ENCODE results near the gene DDX20. TPM values are rescaled to one million over a fixed set of nuclear protein-coding genes. Genes with fewer than 3 reads are reported as not detected.

DDX20 gene
- total RNA-seq, 6 donors from 2014 or later: 7.9 to 18.5 (median 9.2) TPM

DNA sequence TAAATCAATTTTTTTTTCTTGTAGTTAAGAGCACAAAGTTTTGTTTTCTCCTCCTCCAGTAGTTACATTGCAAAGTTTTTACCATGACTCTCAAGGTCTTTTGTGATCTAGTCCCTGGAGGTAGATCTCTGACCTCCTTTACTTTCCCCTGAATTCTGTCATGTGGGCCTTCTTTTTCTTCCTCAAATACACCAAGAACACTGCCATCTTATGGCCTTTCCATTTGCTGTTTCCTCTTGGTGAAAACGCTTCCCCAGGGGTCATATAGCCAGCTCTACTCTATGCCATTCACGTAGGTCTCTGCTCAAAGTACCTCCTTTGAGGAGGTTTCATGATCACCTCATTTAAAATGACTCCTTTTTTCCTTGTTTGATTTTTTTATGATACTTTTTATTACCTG lies 2.7 kb downstream of the DDX20 start:
- Histone ChIP-seq H3K9me3 (no peaks in the 10 kb centered on the region), H3K4me1 (peaks cover 12 to 28% (median 13%) of the 10 kb centered on the region in 4 donors), H3K27ac (no peak overlapping the region), H3K4me3 (no peak overlapping the region), H3K36me3 (peaks cover 10 to 54% (median 19%) of the 10 kb centered on the region in 4 donors), H3K27me3 (no peaks in the 10 kb centered on the region)
- no peak for DNase-seq
- no peak for ATAC-seq (ENCODE audit: low FRiP score in 2 of 2)
- 70 to 84% methylated on average over 2 of the region's 2 CpGs for WGBS, 2 donors
- TF ChIP-seq POLR2A (IDR thresholded peaks at IDR 0.05) (no peak), POLR2AphosphoS5 (IDR thresholded peaks at IDR 0.05) (no peak), EP300 (IDR thresholded peaks at IDR 0.05) (no peak)
- TF ChIP-seq, protein P1, sequence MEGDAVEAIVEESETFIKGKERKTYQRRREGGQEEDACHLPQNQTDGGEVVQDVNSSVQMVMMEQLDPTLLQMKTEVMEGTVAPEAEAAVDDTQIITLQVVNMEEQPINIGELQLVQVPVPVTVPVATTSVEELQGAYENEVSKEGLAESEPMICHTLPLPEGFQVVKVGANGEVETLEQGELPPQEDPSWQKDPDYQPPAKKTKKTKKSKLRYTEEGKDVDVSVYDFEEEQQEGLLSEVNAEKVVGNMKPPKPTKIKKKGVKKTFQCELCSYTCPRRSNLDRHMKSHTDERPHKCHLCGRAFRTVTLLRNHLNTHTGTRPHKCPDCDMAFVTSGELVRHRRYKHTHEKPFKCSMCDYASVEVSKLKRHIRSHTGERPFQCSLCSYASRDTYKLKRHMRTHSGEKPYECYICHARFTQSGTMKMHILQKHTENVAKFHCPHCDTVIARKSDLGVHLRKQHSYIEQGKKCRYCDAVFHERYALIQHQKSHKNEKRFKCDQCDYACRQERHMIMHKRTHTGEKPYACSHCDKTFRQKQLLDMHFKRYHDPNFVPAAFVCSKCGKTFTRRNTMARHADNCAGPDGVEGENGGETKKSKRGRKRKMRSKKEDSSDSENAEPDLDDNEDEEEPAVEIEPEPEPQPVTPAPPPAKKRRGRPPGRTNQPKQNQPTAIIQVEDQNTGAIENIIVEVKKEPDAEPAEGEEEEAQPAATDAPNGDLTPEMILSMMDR (IDR thresholded peaks at IDR 0.05): no peak

DNA sequence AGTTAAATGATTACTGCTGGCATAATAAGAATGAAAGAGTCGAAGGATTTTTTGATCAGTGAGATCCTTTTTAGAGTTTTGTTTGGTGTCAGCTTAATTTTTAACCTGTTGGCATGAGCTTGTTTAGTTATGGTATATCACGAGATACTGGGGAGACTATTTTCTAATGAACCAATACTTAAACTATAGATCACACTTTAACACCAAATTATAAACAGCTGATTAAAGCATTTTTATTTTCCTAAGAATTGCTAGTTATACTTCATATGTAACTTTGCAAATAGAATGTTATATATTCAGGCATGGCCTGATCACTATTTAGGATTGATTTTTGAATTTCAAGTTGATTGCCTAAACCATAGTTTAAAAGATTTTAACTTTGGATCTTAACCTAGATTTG lies 6.0 kb downstream of the DDX20 start:
- no peak for TF ChIP-seq POLR2AphosphoS5 (IDR thresholded peaks at IDR 0.05)
- TF ChIP-seq, protein P1 (IDR thresholded peaks at IDR 0.05): no peak
- ATAC-seq (ENCODE audit: low FRiP score in 2 of 2) (no peak), DNase-seq (no peak)
- H3K36me3 ChIP-seq: peaks cover 18 to 87% (median 36%) of the 10 kb centered on the region in 4 donors
- H3K9me3 ChIP-seq: no peaks in the 10 kb centered on the region
- no peaks in the 10 kb centered on the region for H3K27me3 ChIP-seq
- 88 to 97% methylated on average over 2 of the region's 2 CpGs for WGBS, 2 donors
- no peak overlapping the region for H3K4me3 ChIP-seq
- peaks cover 2 to 12% (median 6%) of the 10 kb centered on the region in 4 donors for H3K4me1 ChIP-seq
- H3K27ac ChIP-seq: no peak overlapping the region

DNA sequence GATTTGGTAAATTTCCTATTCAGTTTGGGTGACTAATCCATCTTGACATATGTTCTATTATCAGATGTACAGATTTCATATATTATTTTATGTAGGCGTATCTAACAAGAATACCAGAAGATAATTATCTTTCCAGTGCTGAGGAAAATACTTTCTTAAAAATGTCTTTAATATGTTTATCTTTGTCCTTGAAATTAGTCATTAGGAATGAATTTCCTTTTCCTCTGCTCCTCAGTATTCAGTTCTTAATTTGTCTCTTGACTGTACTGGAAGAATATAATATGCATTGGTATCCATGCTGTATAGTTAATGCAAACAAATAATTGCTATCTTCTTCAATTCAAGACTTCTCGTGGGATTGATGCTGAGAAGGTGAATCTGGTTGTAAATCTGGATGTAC lies 6.6 kb downstream of the DDX20 start:
- no peaks in the 10 kb centered on the region for H3K27me3 ChIP-seq
- TF ChIP-seq, protein P1 (IDR thresholded peaks at IDR 0.05): no peak
- TF ChIP-seq POLR2A (IDR thresholded peaks at IDR 0.05) (no peak), POLR2AphosphoS5 (IDR thresholded peaks at IDR 0.05) (no peak), EP300 (IDR thresholded peaks at IDR 0.05) (no peak)
- DNase-seq (no peak), ATAC-seq (ENCODE audit: low FRiP score in 2 of 2) (no peak)
- H3K4me3 ChIP-seq: no peak overlapping the region
- WGBS, 2 donors: 92 to 94% methylated on average over 2 of the region's 2 CpGs
- no peak overlapping the region for H3K27ac ChIP-seq
- H3K4me1 ChIP-seq: peaks cover 0 to 6% (median under 1%) of the 10 kb centered on the region in 4 donors
- no peaks in the 10 kb centered on the region for H3K9me3 ChIP-seq
- peaks cover 18 to 93% (median 39%) of the 10 kb centered on the region in 4 donors for H3K36me3 ChIP-seq

DNA sequence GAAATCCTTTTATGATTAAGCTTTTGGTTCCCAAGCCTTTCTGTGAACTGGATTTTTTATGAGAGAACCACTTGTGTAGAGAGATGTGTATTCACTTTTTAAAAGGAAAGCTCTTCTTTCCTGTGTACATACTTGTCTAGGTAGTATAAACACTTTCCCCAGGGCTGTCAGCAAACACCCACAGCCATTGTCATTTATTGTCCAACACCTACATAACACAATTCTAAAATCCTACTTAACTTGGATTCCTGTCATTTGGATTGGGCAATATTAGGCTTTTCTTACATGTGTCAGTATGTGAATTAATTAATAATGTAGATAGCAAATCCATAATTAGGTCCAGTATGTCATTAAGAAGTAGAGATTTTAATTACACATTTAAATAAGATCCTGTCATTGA lies 12.3 kb downstream of the DDX20 start:
- DNase-seq: no peak
- no peak overlapping the region for H3K4me3 ChIP-seq
- no peaks in the 10 kb centered on the region for H3K9me3 ChIP-seq
- H3K4me1 ChIP-seq: no peaks in the 10 kb centered on the region
- H3K36me3 ChIP-seq: peaks cover 9 to 64% (median 26%) of the 10 kb centered on the region in 4 donors
- no peaks in the 10 kb centered on the region for H3K27me3 ChIP-seq
- TF ChIP-seq POLR2A (IDR thresholded peaks at IDR 0.05) (no peak), POLR2AphosphoS5 (IDR thresholded peaks at IDR 0.05) (no peak), EP300 (IDR thresholded peaks at IDR 0.05) (no peak)
- TF ChIP-seq, protein P1 (IDR thresholded peaks at IDR 0.05): no peak
- ATAC-seq (ENCODE audit: low FRiP score in 2 of 2): no peak
- H3K27ac ChIP-seq: no peak overlapping the region

DNA sequence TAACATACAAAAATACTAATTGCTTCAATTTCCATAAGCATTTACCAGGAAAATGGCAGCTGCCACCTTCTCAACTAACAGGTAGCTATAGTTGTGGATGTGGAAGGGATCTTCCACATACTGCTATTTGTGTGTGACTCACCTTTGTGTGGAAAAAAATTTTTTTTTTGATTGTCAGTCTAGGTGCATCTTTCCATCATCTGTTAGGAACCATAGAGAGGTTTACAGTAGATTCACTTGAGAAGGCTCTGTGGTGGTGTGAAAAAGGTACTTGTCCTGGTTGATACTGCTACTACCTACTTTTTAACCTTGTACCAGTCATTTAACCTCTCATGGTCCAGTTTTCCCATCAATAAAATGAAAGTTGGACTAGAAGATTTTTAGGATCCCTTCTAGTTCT lies 12.9 kb downstream of the DDX20 start:
- ATAC-seq (ENCODE audit: low FRiP score in 2 of 2) (no peak), DNase-seq (no peak)
- H3K4me3 ChIP-seq: no peak overlapping the region
- no peaks in the 10 kb centered on the region for H3K27me3 ChIP-seq
- no peak overlapping the region for H3K27ac ChIP-seq
- H3K4me1 ChIP-seq: no peaks in the 10 kb centered on the region
- TF ChIP-seq, protein P1 (IDR thresholded peaks at IDR 0.05): no peak
- no peak for TF ChIP-seq POLR2AphosphoS5 (IDR thresholded peaks at IDR 0.05)
- TF ChIP-seq EP300 (IDR thresholded peaks at IDR 0.05): no peak
- TF ChIP-seq POLR2A (IDR thresholded peaks at IDR 0.05): no peak
- peaks cover 4 to 58% (median 20%) of the 10 kb centered on the region in 4 donors for H3K36me3 ChIP-seq
- no peaks in the 10 kb centered on the region for H3K9me3 ChIP-seq

Measured in upper lobe of left lung (tissue), 6 donors.